ENCODE data around the gene GRK5. TPM values are rescaled to one million over a fixed set of nuclear protein-coding genes. Genes with fewer than 3 reads are reported as not detected.
A peak's percentile ranks its signal among the peaks of the same experiment; 100 is the strongest.

Gene GRK5
- total RNA-seq, 1 experiment from 2014 or later = 1.2 TPM

GRCh38 chr10:119474606-119475005, 267.2 kb downstream of the GRK5 start:
- Histone ChIP-seq H3K36me3 (replicated peaks; ENCODE audit: control insufficient read depth, insufficient read depth, low read length) (no peaks in the 10 kb centered on the region), H3K4me3 (ENCODE audit: insufficient read depth, low read depth, low read length) (no peak overlapping the region), H3K27me3 (ENCODE audit: control insufficient read depth, insufficient read depth, low read length) (peaks cover 46% of the 10 kb centered on the region)
- no peak for DNase-seq

GRCh38 chr10:119477444-119477843, 270.1 kb downstream of the GRK5 start:
- Histone ChIP-seq H3K4me3 (ENCODE audit: insufficient read depth, low read depth, low read length) (no peak overlapping the region), H3K36me3 (replicated peaks; ENCODE audit: control insufficient read depth, insufficient read depth, low read length) (no peaks in the 10 kb centered on the region), H3K27me3 (ENCODE audit: control insufficient read depth, insufficient read depth, low read length) (peaks cover 63% of the 10 kb centered on the region)
- no peak for DNase-seq

GRCh38 chr10:119478111-119478802, 270.9 kb downstream of the GRK5 start:
- Histone ChIP-seq H3K4me3 (ENCODE audit: insufficient read depth, low read depth, low read length) (no peak overlapping the region), H3K36me3 (replicated peaks; ENCODE audit: control insufficient read depth, insufficient read depth, low read length) (no peaks in the 10 kb centered on the region), H3K27me3 (ENCODE audit: control insufficient read depth, insufficient read depth, low read length) (peaks cover 68% of the 10 kb centered on the region)
- DNase-seq = no peak

- H3K36me3 ChIP-seq (replicated peaks; ENCODE audit: control insufficient read depth, insufficient read depth, low read length) = no peaks in the 10 kb centered on the region
- no peak overlapping the region for H3K4me3 ChIP-seq (ENCODE audit: insufficient read depth, low read depth, low read length)
- H3K27me3 ChIP-seq (ENCODE audit: control insufficient read depth, insufficient read depth, low read length) = peaks cover 71% of the 10 kb centered on the region
- no peak for DNase-seq
These were observed 271.5 kb downstream of the GRK5 start for GRCh38 chr10:119478811-119479341.

- Histone ChIP-seq H3K27me3 (ENCODE audit: control insufficient read depth, insufficient read depth, low read length) (peaks cover 71% of the 10 kb centered on the region), H3K36me3 (replicated peaks; ENCODE audit: control insufficient read depth, insufficient read depth, low read length) (no peaks in the 10 kb centered on the region), H3K4me3 (ENCODE audit: insufficient read depth, low read depth, low read length) (no peak overlapping the region)
- peak; percentile 78 for DNase-seq
These were observed 272.2 kb downstream of the GRK5 start for GRCh38 chr10:119479532-119479931.

GRCh38 chr10:119480667-119481066, 273.3 kb downstream of the GRK5 start:
- Histone ChIP-seq H3K36me3 (replicated peaks; ENCODE audit: control insufficient read depth, insufficient read depth, low read length) (no peaks in the 10 kb centered on the region), H3K4me3 (ENCODE audit: insufficient read depth, low read depth, low read length) (no peak overlapping the region), H3K27me3 (ENCODE audit: control insufficient read depth, insufficient read depth, low read length) (peaks cover 68% of the 10 kb centered on the region)
- DNase-seq = no peak

GRCh38 chr10:119481781-119482426, 274.5 kb downstream of the GRK5 start:
- DNase-seq = no peak
- Histone ChIP-seq H3K27me3 (ENCODE audit: control insufficient read depth, insufficient read depth, low read length) (peaks cover 57% of the 10 kb centered on the region), H3K36me3 (replicated peaks; ENCODE audit: control insufficient read depth, insufficient read depth, low read length) (no peaks in the 10 kb centered on the region), H3K4me3 (ENCODE audit: insufficient read depth, low read depth, low read length) (no peak overlapping the region)

GRCh38 chr10:119483001-119483400, 275.6 kb downstream of the GRK5 start:
- no peak for DNase-seq
- H3K27me3 ChIP-seq (ENCODE audit: control insufficient read depth, insufficient read depth, low read length) = peaks cover 48% of the 10 kb centered on the region

GRCh38 chr10:119483839-119484238, 276.5 kb downstream of the GRK5 start:
- H3K4me3 ChIP-seq (ENCODE audit: insufficient read depth, low read depth, low read length) = no peak overlapping the region

More at GRCh38 chr10:119483001-119483400, 275.6 kb downstream of the GRK5 start:
- Histone ChIP-seq H3K4me3 (ENCODE audit: insufficient read depth, low read depth, low read length) (no peak overlapping the region), H3K36me3 (replicated peaks; ENCODE audit: control insufficient read depth, insufficient read depth, low read length) (no peaks in the 10 kb centered on the region)

GRCh38 chr10:119488675-119489074, 281.3 kb downstream of the GRK5 start:
- DNase-seq = no peak
- Histone ChIP-seq H3K27me3 (ENCODE audit: control insufficient read depth, insufficient read depth, low read length) (peaks cover 6% of the 10 kb centered on the region; the same call in 1 of the 2 replicates), H3K36me3 (replicated peaks; ENCODE audit: control insufficient read depth, insufficient read depth, low read length) (no peaks in the 10 kb centered on the region), H3K4me3 (ENCODE audit: insufficient read depth, low read depth, low read length) (no peak overlapping the region)

More at GRCh38 chr10:119483839-119484238, 276.5 kb downstream of the GRK5 start:
- H3K36me3 ChIP-seq (replicated peaks; ENCODE audit: control insufficient read depth, insufficient read depth, low read length) = no peaks in the 10 kb centered on the region
- peaks cover 40% of the 10 kb centered on the region for H3K27me3 ChIP-seq (ENCODE audit: control insufficient read depth, insufficient read depth, low read length)
- DNase-seq = no peak

- no peak for DNase-seq
- Histone ChIP-seq H3K27me3 (ENCODE audit: control insufficient read depth, insufficient read depth, low read length) (peaks cover 3% of the 10 kb centered on the region; the same call in 1 of the 2 replicates), H3K36me3 (replicated peaks; ENCODE audit: control insufficient read depth, insufficient read depth, low read length) (no peaks in the 10 kb centered on the region), H3K4me3 (ENCODE audit: insufficient read depth, low read depth, low read length) (no peak overlapping the region)
These were observed 282.6 kb downstream of the GRK5 start for GRCh38 chr10:119489991-119490326.

GRCh38 chr10:119491966-119492757, 284.8 kb downstream of the GRK5 start:
- Histone ChIP-seq H3K4me3 (ENCODE audit: insufficient read depth, low read depth, low read length) (no peak overlapping the region), H3K27me3 (ENCODE audit: control insufficient read depth, insufficient read depth, low read length) (no peaks in the 10 kb centered on the region; the same call in 1 of the 2 replicates), H3K36me3 (replicated peaks; ENCODE audit: control insufficient read depth, insufficient read depth, low read length) (no peaks in the 10 kb centered on the region)
- no peak for DNase-seq

GRCh38 chr10:119493155-119493554, 285.8 kb downstream of the GRK5 start:
- no peak for DNase-seq
- Histone ChIP-seq H3K27me3 (ENCODE audit: control insufficient read depth, insufficient read depth, low read length) (no peaks in the 10 kb centered on the region; the same call in 1 of the 2 replicates), H3K4me3 (ENCODE audit: insufficient read depth, low read depth, low read length) (no peak overlapping the region), H3K36me3 (replicated peaks; ENCODE audit: control insufficient read depth, insufficient read depth, low read length) (no peaks in the 10 kb centered on the region)

GRCh38 chr10:119494236-119495020, 287.1 kb downstream of the GRK5 start:
- DNase-seq = no peak
- Histone ChIP-seq H3K36me3 (replicated peaks; ENCODE audit: control insufficient read depth, insufficient read depth, low read length) (no peaks in the 10 kb centered on the region), H3K4me3 (ENCODE audit: insufficient read depth, low read depth, low read length) (no peak overlapping the region), H3K27me3 (ENCODE audit: control insufficient read depth, insufficient read depth, low read length) (no peaks in the 10 kb centered on the region)

All from H7 (cell line).